ENCODE data around the gene GATAD2A.

Gene GATAD2A

GRCh38 chr19:19540715-19541515, 135.4 kb downstream of the GATAD2A start:
- Histone ChIP-seq H3K4me2 (no peak overlapping the region), H3K27me3 (peaks cover 35% of the 10 kb centered on the region), H4K20me1 (no peaks in the 10 kb centered on the region), H3K9ac (no peak overlapping the region), H3K4me1 (peaks cover 21% of the 10 kb centered on the region), H3K27ac (no peak overlapping the region), H3K9me3 (no peaks in the 10 kb centered on the region), H3K36me3 (peaks cover 3% of the 10 kb centered on the region; the same call in 1 of the 2 replicates), H3K4me3 (no peak overlapping the region)
- no peak for TF ChIP-seq Cebpa-rat (IDR thresholded peaks at IDR 0.05)

GRCh38 chr19:19541616-19542015, 136.1 kb downstream of the GATAD2A start:
- Histone ChIP-seq H3K36me3 (no peaks in the 10 kb centered on the region), H3K4me2 (no peak overlapping the region), H3K9ac (no peak overlapping the region), H4K20me1 (no peaks in the 10 kb centered on the region), H3K9me3 (no peaks in the 10 kb centered on the region), H3K4me1 (peaks cover 27% of the 10 kb centered on the region), H3K4me3 (no peak overlapping the region), H3K27me3 (peaks cover 35% of the 10 kb centered on the region), H3K27ac (no peak overlapping the region)
- no peak for TF ChIP-seq Cebpa-rat (IDR thresholded peaks at IDR 0.05)

- Histone ChIP-seq H4K20me1 (no peaks in the 10 kb centered on the region), H3K27ac (no peak overlapping the region), H3K9ac (no peak overlapping the region), H3K4me2 (no peak overlapping the region), H3K9me3 (no peaks in the 10 kb centered on the region), H3K36me3 (no peaks in the 10 kb centered on the region), H3K4me3 (no peak overlapping the region), H3K27me3 (peaks cover 27% of the 10 kb centered on the region), H3K4me1 (peaks cover 27% of the 10 kb centered on the region)
- TF ChIP-seq Cebpa-rat (IDR thresholded peaks at IDR 0.05) = no peak
These were observed 137.0 kb downstream of the GATAD2A start for GRCh38 chr19:19542507-19542906.

GRCh38 chr19:19543101-19543500, 137.6 kb downstream of the GATAD2A start:
- Histone ChIP-seq H3K9me3 (no peaks in the 10 kb centered on the region), H3K36me3 (no peaks in the 10 kb centered on the region), H3K4me2 (no peak overlapping the region), H3K4me3 (no peak overlapping the region), H3K27me3 (peaks cover 21% of the 10 kb centered on the region), H3K9ac (no peak overlapping the region), H4K20me1 (no peaks in the 10 kb centered on the region), H3K27ac (no peak overlapping the region), H3K4me1 (peaks cover 23% of the 10 kb centered on the region)
- no peak for TF ChIP-seq Cebpa-rat (IDR thresholded peaks at IDR 0.05)

GRCh38 chr19:19543640-19544039, 138.2 kb downstream of the GATAD2A start:
- TF ChIP-seq Cebpa-rat (IDR thresholded peaks at IDR 0.05) = no peak
- Histone ChIP-seq H3K4me1 (peaks cover 18% of the 10 kb centered on the region), H4K20me1 (no peaks in the 10 kb centered on the region), H3K9me3 (no peaks in the 10 kb centered on the region), H3K4me3 (no peak overlapping the region), H3K27ac (no peak overlapping the region), H3K27me3 (peaks cover 15% of the 10 kb centered on the region), H3K36me3 (no peaks in the 10 kb centered on the region), H3K9ac (no peak overlapping the region), H3K4me2 (no peak overlapping the region)

- H3K36me3 ChIP-seq = no peaks in the 10 kb centered on the region
- H3K4me2 ChIP-seq = no peak overlapping the region
- H3K4me3 ChIP-seq = no peak overlapping the region
- no peak for TF ChIP-seq Cebpa-rat (IDR thresholded peaks at IDR 0.05)
- no peak overlapping the region for H3K9ac ChIP-seq
- peaks cover 18% of the 10 kb centered on the region for H3K4me1 ChIP-seq
- H4K20me1 ChIP-seq = no peaks in the 10 kb centered on the region
- H3K27ac ChIP-seq = no peak overlapping the region
- H3K9me3 ChIP-seq = no peaks in the 10 kb centered on the region
- peaks cover 8% of the 10 kb centered on the region for H3K27me3 ChIP-seq
These were observed 138.9 kb downstream of the GATAD2A start for GRCh38 chr19:19544257-19544953.

GRCh38 chr19:19544954-19545591, 139.6 kb downstream of the GATAD2A start:
- no peak for TF ChIP-seq Cebpa-rat (IDR thresholded peaks at IDR 0.05)

GRCh38 chr19:19545707-19546106, 140.2 kb downstream of the GATAD2A start:
- TF ChIP-seq Cebpa-rat (IDR thresholded peaks at IDR 0.05) = no peak
- Histone ChIP-seq H4K20me1 (no peaks in the 10 kb centered on the region), H3K9ac (no peak overlapping the region), H3K9me3 (no peaks in the 10 kb centered on the region), H3K4me2 (no peak overlapping the region), H3K4me1 (peaks cover 18% of the 10 kb centered on the region), H3K4me3 (no peak overlapping the region), H3K27ac (no peak overlapping the region), H3K36me3 (no peaks in the 10 kb centered on the region), H3K27me3 (no peaks in the 10 kb centered on the region)

More at GRCh38 chr19:19544954-19545591, 139.6 kb downstream of the GATAD2A start:
- peaks cover 1% of the 10 kb centered on the region; the same call in 1 of the 2 replicates for H3K27me3 ChIP-seq
- no peaks in the 10 kb centered on the region for H4K20me1 ChIP-seq
- no peak overlapping the region for H3K4me2 ChIP-seq
- no peaks in the 10 kb centered on the region for H3K9me3 ChIP-seq
- no peak overlapping the region for H3K9ac ChIP-seq
- no peaks in the 10 kb centered on the region for H3K36me3 ChIP-seq
- no peak overlapping the region for H3K4me3 ChIP-seq
- H3K4me1 ChIP-seq = peaks cover 18% of the 10 kb centered on the region
- no peak overlapping the region for H3K27ac ChIP-seq

GRCh38 chr19:19546751-19547162, 141.3 kb downstream of the GATAD2A start:
- no peak for TF ChIP-seq Cebpa-rat (IDR thresholded peaks at IDR 0.05)
- H3K27me3 ChIP-seq = no peaks in the 10 kb centered on the region
- no peak overlapping the region for H3K9ac ChIP-seq

More at GRCh38 chr19:19546751-19547162, 141.3 kb downstream of the GATAD2A start:
- H3K36me3 ChIP-seq = no peaks in the 10 kb centered on the region
- H3K4me3 ChIP-seq = no peak overlapping the region
- H4K20me1 ChIP-seq = no peaks in the 10 kb centered on the region
- no peak overlapping the region for H3K4me2 ChIP-seq
- no peaks in the 10 kb centered on the region for H3K9me3 ChIP-seq
- peaks cover 21% of the 10 kb centered on the region for H3K4me1 ChIP-seq
- H3K27ac ChIP-seq = no peak overlapping the region
